OCI-LY3 (cell line): ENCODE measurements around the gene DPP3.

Experiments used
- EZH2phosphoT487 ChIP-seq: fragments of 200-600 bp; shearing (Covaris generic); IDR thresholded peaks from 2 replicates; pipeline ENCODE4 v1.6.1; 2018; ENCODE audit warnings: antibody characterized with exemption, mixed run types, low read depth
- TF ChIP-seq, protein P1 (sequence below): fragments of 200-600, 300-600 bp; sonication (generic); IDR thresholded peaks from 2 replicates; pipeline ENCODE4 v1.5.1; 2014; ENCODE audit warnings: antibody characterized with exemption, low read length, low read depth

DNA sequence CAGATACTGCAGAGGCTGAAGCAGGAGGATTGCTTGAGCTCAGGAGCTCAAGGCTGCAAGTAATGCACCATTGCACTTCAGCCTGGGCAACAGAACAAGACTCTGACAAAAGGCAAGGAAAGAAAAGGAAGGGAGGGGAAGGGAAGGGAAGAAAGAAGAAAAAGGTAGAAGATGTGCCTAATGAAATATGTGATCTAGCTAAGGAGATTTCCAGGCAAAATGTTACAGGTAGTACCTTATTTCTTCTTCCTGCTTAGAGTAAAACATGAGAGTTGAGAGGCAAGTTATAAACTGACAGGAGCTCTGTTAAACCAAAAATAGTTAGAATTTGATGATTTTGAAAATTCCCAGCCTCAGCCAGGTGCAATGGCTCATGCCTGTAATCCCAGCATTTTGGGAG, 18.2 kb upstream of the DPP3 start:
- TF ChIP-seq EZH2phosphoT487, result no peak
- TF ChIP-seq, protein P1, sequence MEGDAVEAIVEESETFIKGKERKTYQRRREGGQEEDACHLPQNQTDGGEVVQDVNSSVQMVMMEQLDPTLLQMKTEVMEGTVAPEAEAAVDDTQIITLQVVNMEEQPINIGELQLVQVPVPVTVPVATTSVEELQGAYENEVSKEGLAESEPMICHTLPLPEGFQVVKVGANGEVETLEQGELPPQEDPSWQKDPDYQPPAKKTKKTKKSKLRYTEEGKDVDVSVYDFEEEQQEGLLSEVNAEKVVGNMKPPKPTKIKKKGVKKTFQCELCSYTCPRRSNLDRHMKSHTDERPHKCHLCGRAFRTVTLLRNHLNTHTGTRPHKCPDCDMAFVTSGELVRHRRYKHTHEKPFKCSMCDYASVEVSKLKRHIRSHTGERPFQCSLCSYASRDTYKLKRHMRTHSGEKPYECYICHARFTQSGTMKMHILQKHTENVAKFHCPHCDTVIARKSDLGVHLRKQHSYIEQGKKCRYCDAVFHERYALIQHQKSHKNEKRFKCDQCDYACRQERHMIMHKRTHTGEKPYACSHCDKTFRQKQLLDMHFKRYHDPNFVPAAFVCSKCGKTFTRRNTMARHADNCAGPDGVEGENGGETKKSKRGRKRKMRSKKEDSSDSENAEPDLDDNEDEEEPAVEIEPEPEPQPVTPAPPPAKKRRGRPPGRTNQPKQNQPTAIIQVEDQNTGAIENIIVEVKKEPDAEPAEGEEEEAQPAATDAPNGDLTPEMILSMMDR, result no peak
